Fibroblast of skin of scalp (primary cell): ENCODE data around the gene IDI2.
"Not testable (repeated sequence)": the region's sequence is repeated elsewhere in the genome, so short reads cannot be mapped to it uniquely, and the experiment has no call there.

Experiments used
- DNase-seq: peaks from one replicate; pipeline ENCODE4 v3.0.0-alpha.2; 2013

IDI2 gene

DNA sequence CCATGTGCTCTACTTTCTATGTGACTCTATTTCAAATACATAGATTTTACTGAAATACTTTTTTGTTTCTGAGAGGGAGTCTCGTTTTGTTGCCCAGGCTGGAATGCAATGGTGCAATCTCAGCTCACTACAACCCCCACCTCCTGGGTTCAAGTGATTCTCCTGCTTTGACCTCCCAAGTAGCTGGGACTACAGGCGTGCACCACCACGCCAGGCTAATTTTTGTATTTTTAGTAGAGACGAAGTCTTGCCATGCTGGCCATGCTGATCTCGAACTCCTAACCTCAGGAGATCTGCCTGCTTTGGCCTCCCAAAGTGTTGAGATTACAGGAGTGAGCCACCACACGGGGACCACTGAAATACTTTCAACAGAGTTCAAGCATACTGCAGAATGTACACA is 19.8 kb upstream of the IDI2 start:
- no peak for DNase-seq

DNA sequence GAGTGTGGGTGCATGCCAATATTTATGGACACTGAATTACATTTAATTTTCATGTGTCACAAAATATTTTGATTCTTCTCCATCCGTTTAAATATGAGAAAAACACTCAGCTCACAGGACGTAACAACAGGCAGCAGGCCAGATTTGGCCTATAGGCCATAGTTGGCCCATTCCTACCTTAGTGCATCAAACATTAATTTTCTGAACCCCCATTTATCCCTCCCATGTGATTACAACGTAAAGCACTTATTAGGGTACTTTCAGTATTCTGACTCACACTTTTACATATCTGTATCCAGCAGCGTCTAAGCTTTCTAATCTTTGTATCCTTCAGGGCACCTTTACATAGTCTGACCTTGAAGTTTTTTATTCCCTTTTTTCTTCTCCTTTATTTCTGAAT is 19.3 kb upstream of the IDI2 start:
- no peak for DNase-seq

GRCh38 chr10:1044146-1044545 is 18.5 kb upstream of the IDI2 start:
- DNase-seq = no peak

DNA sequence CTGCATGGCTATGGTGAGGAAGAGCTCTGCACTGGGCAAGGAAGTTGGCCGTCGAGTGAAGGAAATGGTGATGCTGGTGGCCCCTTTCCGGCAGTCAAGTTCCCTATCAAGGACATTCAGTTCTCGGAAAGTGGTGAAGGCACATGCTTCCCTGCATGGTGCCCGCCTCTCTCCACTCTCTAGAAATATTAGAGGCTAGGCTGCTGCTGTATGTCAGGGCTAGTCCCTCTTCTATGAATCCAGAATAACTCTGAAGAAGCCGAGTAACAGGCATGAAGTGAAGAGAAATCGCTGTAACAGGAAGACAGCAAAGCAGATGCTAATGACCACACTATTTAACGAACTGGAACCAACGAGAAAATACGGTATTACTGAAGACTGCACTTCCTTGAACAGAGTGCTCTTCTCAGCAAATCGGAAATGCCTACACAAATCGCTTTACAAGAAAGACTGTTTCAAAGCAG is 17.9 kb upstream of the IDI2 start:
- no peak for DNase-seq

DNA sequence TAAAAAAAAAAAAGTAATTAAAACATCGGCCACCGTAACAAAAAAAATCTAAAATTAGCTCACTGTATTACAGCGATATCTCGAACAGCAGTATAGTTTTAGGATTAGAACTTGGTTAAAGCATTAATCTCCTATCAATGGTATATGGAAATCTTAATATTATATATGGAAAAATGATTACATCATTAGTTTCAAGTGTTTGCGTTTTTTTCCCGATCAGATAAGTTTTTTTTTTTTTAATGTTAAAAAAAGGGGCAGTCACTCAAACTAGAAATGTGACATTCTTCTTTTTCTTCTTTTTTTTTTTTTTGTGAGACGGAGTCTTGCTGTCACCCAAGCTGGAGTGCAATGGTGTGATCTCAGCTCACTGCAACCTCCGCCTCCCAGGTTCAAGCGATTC is 15.9 kb upstream of the IDI2 start:
- DNase-seq = no peak

DNA sequence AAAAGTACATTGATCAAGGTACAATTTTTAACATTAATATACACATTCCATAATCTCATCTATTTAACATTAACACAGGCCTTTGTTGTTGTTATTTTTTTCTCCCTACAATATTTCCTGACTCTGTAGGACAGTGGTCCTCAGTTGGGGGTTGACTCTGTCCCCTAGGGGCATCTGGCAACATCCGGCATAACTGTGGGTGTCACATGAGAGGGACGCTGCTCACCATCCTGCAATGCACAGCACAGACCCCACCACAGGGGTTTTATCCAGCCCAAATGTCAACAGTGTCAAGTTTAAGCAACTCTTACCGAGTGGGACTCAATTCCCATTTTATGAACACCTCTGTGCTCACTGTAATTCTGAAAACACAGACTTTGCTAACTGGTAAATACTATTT is 14.5 kb upstream of the IDI2 start:
- DNase-seq = no peak

- not testable (repeated sequence) for DNase-seq
These were observed 13.1 kb upstream of the IDI2 start for GRCh38 chr10:1038769-1039168.

DNA sequence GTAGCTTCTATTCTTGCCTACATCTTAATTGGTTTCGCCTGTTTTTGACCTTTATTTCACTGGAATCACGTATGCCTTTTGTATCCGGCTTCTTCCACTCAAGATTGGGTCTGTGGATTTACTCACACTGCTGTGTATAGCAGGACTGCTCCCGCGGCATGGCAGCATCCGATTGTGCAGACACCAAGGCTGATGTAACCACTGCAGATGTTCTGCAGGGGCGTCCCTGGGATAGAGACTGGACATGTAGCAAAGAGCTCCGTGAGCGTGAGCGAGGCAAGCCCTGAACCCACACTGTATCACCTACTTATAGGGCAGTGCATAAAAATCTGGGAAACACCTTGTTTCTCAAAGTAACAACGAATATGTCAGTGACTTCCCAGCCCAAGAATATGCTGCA is 11.4 kb upstream of the IDI2 start:
- DNase-seq = no peak

- DNase-seq = no peak
These were observed 10.7 kb upstream of the IDI2 start for GRCh38 chr10:1036341-1036791.

GRCh38 chr10:1035201-1035600 is 9.5 kb upstream of the IDI2 start:
- no peak for DNase-seq

- no peak for DNase-seq
These were observed 9.1 kb upstream of the IDI2 start for GRCh38 chr10:1034758-1035157.

DNA sequence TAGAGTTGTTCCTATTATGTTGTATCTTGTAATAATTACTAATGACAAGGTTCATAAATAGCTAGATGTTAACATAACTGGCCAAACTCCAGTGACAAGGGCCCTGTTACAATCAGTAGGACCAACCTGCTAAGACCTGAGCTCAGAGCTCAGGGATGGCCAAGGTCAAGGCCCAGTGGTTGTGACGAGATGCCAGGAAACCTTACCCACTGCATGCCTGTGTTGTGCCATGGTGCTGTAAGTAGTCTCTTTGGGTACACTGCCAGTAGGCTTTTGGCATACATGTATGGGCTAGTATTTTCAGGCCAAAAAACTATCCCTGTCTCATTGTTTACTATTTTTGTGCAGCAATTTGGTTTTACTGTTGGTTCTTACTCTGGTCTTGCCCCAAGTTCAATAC is 7.9 kb upstream of the IDI2 start:
- DNase-seq = no peak

DNA sequence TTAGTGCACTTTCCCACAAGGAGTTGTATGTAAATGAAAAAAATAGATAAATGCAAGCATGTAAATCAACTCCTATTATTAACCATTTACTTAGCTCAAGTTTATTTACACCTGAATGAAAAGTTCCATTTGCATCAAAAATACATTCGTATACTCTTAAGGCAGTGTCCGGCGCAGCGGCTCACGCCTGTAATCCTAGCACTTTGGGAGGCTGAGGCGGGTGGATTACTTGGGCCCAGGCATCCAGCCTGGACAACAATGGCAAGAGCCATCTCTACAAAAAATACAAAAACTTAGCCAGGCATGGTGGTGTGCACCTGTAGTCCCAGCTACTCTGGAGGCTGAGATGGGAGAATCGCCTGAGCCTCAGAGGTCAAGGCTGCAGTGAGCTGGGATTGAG is 4.2 kb upstream of the IDI2 start:
- DNase-seq = no peak

- DNase-seq = no peak
These were observed 919 bp upstream of the IDI2 start for GRCh38 chr10:1026578-1026977.

DNA sequence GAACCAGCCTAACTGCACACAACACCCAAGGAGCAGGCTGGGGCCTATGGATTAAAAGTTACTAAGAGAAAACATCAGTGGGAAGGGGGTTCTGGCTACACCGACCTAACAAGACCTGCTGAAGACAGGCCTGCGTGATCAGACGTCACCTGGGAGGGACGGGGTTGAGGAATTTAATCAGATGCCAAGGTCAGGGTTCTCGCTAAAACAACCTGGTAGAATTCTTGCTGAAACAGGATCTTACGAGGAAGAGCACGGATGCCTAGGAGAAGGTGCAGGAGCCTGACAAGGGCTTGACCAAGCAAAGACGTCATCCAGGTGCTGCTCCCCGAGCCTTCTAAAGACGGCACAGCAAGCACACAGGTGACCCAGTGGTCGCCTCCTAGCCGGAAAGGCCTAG is 1.6 kb downstream of the IDI2 start:
- DNase-seq = no peak

DNA sequence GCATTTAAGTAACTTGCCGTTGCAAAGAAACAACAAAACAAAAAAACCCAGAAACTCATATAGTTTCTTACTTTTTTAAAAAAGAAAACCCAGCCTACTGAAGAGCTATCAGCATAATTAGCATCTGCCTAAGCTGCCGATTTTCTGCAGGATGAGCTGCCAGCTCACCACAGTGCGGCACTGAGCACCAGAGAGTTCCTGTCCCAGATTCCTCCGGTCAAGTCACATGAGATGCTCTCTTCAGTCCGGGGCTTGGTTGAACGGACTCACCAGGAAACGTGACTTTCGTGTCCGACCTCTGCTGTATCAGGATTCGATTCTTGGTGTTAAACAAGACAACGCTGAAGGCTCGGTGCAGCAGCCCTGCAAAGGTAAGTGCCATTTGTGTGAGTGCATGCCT is 3.2 kb downstream of the IDI2 start:
- no peak for DNase-seq

- DNase-seq = no peak
These were observed 4.7 kb downstream of the IDI2 start for GRCh38 chr10:1020958-1021357.

- no peak for DNase-seq
These were observed 5.2 kb downstream of the IDI2 start for GRCh38 chr10:1020460-1020859.

DNA sequence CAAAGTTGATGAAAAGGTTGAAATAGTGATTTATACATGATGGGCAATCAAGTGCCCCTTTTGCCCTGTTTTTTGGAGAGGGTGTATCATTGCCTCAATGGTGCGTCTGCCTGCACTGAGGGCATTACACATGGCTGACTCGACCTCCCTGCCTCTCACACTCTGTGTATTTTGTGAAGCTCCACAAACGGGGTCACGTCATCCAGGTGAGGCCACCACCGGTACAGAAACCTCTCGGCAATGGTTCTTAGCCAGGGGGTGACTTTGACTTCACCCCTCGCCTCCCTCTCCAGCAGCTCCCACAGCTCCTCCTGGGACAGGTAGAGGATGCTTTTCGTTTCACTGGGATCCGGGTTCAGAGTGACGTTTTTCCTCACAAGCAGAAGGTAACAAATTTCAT is 6.3 kb downstream of the IDI2 start:
- no peak for DNase-seq

GRCh38 chr10:1015688-1016087 is 10.0 kb downstream of the IDI2 start:
- no peak for DNase-seq

DNA sequence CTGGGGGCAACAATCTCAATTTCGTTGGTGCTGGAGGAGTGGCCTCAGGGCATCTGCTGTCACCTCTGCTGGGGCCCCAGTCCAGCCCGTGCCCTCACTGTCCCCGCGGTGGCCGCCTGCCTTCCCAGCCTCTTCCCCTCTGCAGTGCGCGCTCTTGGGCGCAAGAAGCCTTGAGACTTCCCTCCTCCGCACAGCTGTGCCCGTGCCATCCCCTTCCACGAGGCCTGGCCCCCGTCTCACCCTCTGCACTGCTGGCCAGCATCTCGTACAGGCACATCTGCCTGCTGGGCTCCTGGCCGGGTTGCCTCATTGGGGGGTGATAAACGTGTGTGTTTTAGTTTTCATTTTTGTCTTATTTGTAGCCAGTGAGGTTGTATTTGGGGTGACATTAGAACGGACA is 14.0 kb downstream of the IDI2 start:
- no peak for DNase-seq

DNA sequence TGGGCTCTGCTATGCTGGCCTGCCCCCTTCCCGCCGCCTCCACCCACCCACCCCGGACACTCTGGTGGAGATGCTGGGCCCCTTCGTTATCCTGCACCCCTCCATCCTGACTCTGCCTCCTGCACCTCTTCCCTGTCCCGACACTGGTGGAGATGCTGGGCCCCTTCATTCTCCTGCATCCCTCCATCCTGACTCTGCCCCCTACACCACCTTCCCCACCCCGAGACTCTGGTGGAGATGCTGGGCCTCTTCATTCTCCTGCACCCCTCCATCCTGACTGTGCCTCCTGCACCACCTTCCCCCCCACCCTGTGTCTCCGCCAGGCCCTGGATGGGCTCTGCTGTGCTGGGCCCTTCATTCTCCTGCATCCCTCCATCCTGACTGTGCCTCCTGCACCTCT is 15.0 kb downstream of the IDI2 start:
- no peak for DNase-seq

- DNase-seq = not testable (repeated sequence)
These were observed 15.7 kb downstream of the IDI2 start for GRCh38 chr10:1009947-1010346.

GRCh38 chr10:1009071-1009494 is 16.6 kb downstream of the IDI2 start:
- no peak for DNase-seq

- no peak for DNase-seq
These were observed 18.1 kb downstream of the IDI2 start for GRCh38 chr10:1007583-1007982.

GRCh38 chr10:1006573-1006972 is 19.1 kb downstream of the IDI2 start:
- DNase-seq = no peak
